Measurements from ENCODE around the gene TRAM2.

The TRAM2 gene

DNA sequence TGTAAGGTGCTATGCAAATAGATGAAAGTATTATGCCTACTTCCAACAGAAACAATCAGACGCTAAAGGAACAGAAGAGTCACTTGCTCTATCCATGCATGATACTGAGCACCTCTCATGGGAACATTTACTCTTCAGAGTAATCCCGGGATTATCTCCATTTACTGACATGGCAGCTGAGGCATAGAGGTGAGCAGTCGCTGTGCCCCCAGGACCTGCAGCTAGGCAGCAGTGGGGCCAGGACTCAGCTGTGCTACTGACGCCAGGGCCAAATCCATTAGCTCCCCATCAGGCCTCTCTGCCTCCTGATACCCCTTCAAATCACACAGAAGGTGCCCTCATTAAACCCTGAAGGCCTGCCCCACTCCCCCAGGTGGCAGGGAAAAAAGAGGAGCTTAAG lies 51.9 kb downstream of the TRAM2 start:
- DNase-seq, result no peak

DNA sequence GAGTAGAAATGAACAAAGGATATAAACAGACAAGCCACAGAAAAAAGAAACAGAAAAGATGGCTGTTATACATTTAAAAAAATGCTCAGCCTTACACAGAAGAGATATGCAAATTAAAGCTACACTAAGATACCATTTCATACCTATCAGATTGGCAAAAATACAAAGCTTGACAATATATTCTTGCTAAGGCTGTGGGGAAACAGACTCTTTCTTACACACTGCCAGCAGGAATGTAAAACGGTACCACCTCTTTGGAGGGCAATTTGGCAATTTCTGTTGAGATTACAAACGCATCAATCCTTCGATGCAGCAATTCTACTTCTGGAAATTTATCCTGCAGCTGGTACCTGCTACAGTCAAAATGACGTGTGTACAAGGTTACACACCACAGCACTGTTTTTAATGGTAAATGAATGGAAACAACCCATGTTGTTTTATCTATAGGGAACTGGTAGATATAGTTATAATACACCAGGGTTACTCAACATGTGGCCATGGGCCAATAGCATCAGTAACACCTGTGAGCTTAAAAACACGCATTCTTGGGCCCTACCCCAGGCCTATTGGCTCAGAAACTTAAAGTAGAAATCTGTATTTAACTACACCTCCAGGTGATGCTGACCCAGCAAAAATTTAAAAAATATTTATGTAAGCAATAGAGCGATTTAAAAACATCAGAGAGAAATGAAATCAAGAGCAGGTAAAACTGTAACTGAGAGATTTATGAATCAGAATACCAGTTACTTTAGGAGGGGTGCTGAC lies 53.3 kb downstream of the TRAM2 start:
- no peak for DNase-seq

DNA sequence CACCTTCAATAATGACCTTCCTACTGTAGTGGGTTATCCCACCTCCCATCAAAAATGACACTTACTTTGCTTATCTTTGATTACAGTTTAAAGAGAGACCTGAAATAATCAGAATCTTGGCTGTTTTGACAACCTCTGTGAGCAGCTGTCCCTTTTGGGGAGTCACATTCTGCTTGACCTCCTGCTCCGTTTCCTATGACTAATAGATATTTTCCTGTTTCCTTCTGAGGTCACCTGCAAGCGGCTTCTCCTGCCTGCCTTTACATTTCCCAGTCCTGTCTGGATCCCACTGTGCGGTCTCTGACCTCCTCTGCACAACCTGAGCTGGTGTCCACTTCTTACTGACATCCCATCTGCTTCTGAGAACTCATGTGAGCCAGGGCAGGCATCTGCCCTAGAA lies 54.2 kb downstream of the TRAM2 start:
- no peak for DNase-seq

DNA sequence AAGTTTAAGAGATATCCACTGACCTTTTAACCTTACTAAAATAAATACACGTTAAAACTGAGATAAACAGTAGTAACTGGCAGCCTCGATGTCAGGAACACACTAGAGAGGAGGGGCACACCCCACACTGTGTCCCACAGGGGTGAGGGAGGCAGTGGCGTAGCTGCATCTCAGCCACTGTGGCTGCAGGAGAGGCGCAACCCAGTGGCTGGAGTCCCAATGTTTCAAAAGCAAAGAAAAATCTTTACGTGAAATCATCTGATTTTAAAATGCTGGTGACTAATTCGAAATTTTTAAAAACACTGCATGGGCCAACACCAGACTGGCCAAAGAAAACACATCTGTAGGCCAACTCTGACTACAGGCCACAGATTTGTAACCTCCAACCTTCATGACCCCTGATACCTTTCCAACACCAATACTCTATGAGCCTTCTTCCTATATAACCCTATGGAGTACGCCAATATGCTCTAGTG lies 54.7 kb downstream of the TRAM2 start:
- DNase-seq, result no peak

DNA sequence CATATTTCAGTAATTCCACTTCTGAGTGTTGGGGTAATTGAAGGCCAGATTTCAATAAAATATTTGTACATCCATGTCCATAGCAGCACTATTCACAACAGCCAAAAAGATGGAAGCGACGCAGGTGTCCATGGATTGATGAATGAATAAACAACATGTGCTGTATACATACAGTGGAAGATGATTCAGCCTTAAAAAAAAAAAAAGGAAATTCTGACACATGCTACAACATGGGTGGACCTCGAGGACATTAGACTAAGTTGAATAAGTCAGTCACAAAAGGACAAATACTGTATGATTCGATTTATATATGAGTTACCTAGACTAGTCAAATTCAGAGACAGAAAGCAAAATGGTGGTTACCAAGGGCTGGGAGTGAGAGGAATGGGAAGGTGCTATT lies 57.2 kb downstream of the TRAM2 start:
- DNase-seq, result no peak

DNA sequence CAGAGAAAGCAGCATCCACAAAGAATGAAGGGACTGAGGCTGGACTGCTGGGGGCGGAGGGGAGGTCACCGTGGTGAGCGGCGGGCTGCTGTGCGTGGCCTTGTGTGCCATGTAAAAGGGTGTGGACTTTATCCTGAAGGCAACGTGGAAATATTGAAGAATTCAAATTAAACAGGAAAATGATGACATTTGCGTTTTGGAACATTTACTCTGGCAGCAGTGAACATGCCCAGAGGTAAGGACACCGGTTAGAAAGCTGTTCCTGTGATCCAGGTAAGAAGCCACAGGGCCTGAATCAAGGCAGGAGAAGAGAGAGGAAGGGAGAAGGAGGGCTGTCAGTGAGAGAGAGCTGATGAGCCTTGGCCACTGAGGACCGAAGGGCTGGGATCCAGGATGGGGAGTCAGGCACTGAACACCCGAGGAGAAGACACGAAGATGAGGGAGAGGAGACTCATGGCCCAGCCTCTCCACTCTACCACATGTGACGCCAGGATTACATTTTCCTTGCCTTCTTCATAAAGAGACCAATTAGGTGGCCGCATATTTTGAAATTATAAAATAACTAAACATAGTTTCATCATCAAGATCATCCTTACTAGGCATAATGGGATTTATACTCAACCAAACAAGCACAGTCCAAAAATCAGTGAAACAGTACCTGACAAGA lies 58.4 kb downstream of the TRAM2 start:
- DNase-seq, result no peak

DNA sequence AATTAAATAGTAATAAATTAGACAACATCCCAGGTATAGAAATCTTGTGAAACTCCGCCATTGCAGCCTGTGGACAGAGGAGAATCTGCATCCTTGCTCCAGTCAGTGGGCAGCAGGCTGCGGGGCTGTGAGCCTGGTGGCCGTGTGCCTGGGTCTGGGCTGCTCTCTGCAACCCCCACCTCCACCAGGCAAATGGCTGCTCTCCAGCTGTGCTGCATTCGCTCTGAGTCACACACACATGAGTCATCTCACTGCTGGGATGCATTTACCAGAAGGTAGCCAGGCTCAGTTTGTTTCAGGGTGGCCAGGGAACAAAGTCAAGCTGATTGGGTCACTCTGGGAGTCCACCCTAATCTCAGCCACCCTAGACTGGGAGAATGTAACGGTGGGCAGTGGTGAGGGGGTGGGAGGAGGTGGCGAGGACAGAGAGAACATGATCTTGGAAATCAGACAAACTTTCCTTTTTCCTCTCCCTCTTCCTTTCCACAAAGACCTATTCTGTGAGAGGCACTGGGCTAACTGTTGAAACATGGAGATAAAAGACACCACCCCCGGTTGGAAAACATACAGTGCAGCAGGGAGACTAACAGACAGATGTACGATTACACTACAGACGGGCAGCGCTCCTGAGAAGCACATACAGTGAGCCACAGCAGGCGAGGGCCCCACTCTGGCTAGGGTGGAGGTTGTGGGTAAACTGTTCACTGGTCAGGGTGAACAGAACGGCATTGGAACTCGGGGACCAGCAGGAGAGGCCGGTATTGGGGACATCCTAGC lies 59.2 kb downstream of the TRAM2 start:
- no peak for DNase-seq

DNA sequence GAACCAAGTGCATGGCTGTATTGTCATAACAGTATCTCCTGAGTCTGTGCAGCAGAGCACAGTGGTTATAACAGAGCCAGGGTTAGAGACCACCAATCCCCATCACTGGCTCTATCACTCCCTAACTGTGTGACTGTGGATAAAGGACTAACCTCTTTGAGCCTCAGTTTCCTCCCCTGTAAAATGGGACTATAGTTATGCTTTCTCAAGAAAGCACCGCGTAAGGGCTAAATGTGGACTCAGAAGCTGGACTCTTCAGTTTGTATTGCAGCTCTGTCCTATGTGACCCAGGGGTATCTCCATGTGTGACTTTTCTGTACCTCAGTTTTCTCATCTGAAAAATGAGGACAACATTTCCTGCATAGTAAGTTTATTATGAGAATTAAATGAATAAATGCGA lies 59.9 kb downstream of the TRAM2 start:
- no peak for DNase-seq

DNA sequence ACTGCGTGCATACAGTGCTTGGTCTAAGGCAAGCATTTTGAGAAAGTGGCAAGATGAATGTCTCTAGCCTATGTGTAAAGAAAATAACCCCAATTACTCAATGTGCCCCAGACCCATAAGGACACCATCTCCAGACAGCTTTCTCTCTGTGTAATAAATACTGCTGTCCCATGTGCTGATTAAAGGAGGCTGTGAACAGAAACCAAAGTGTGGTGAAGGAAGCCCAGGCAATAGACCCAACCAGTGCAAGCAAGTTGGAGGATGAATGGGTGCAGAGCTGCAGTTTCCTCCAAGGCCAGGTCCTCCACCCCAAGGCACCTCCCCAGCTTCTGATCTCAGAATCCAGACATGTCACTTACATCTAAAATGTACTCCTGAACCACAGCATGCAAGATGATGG lies 60.6 kb downstream of the TRAM2 start:
- DNase-seq, result no peak

DNA sequence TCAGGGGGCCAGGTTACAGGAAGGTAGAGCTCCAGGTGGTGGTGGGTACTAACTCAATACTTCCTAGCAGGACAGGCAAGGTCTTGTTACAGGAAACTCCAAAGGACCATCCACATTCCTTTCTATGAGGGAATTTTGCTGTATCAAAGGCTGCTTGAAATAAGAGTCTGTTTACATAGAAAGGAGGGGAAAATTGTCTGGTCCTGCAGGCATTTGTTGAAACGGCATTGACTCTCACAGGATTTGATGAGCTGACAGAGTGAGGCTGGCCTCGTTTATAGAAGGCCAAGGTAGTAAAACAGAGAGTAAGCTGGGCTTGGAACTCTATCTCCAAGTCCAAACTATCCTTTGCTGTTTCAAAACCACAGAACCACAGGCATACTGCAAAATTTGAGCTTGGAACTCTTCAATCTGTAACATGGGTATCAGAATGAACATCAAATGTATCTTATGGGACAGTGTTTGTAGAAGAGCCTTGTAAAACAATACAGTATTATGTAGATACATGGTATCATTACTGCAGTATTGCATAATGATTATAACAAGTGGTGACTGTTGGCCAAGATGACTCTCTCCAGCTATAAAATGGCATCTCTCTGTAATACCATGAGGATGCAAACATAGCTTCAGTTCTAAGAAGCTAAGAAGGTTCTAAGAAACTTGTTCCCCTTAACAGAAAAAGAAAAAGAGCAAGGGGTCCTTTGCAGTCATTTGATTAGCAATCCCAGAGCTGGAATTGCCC lies 61.5 kb downstream of the TRAM2 start:
- no peak for DNase-seq

DNA sequence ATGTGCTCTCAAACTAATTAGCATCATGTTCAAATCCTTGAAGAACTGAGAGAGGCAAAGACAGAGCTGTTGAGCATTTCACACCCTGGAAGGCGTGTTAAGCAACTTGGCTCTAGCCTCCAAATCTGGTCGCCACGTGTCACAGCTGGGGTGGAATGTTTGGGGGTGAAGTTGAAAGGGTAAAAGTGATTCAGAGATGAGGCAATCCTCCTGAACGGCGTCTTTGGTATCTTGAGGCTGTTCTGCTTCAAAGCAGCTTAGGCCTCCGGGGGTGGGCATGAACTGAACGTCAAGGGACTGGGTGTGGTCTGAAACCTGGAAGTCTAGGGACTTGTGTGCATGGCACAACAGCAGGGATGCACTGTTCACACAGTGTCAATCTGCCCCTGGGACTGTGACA lies 62.3 kb downstream of the TRAM2 start:
- no peak for DNase-seq

DNA sequence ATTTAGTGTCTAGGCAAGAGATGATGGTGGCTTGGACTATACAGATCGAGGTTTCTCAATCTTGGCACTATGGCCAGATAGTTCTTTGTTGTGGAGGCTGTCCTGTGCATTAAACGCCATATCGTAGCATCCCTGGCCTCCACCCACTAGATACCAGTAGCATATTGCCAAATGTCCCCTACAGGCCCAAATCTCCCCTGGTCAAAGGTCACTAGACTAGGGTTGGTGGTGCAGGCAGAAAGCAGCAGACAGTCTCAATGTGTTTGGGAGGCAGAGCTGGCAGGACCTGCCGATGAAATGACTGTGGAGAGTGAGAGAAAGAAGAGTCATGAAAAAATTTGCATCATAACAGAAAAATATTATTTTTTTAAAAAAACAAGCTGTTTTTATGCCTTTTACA lies 63.0 kb downstream of the TRAM2 start:
- DNase-seq, result no peak

DNA sequence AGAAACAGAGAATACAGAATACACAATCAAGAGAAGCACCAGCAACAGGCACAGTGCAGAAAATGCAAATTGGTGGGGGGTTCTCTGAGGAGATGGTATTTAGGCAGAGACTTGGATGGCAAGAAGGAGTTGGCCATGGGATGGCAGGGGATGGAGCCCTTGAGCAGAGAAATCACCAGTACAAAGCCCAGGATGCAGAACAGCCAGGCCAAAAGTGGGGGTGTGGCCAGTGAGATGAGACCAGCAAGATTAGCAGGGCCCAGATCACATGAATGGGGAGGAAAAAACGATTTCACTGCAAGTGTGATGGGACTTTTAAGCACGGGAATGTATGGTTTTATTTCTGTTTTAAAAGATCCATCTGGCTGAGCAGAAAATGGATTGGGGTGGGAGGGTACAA lies 63.4 kb downstream of the TRAM2 start:
- DNase-seq, result no peak

DNA sequence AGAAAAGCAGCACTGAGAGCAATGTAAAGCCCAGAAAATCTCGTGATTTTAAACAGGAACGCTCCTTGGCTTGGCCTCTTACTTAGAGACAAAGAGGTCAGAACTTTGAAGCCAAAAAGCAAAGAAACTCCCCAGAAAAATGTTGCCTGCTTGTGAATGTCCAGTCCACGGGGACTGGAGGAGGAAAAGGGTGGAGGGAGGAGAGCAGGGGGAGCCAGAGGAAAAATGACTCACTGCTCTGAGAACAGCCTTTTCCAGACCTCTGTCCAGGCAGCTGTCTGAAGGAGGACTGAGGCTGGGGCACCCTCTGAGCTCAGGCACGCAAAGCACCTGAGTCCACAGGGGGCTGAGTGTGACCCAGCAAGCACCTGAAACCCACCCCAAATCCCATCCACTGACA lies 64.7 kb downstream of the TRAM2 start:
- DNase-seq, result no peak

DNA sequence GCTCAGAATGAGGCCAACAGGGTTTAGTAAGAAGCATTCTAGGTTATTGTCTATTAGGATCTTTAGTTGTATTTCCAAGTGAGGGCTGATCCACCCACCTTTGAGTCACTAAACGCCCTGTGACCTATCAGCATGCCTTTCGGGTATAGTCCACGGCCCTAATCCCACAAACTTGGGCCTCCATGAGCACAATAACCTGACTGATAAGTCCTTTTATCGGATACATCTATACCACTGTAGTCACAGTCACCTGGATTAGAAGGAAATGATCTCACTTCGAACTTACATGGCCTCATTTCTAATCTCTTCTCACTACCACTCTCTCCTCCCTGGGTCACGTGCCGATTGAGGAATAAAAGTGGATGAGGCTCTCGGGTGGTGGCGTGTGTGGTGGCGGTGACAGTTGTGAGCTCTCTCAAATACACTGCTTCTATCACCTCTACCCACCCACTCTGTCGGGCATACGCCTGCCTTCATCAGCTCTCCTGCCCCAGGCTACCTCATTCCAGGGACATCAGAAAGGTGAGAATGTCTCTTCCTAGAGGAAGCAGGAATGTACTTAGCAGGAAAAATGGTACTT lies 65.2 kb downstream of the TRAM2 start:
- DNase-seq, result no peak

DNA sequence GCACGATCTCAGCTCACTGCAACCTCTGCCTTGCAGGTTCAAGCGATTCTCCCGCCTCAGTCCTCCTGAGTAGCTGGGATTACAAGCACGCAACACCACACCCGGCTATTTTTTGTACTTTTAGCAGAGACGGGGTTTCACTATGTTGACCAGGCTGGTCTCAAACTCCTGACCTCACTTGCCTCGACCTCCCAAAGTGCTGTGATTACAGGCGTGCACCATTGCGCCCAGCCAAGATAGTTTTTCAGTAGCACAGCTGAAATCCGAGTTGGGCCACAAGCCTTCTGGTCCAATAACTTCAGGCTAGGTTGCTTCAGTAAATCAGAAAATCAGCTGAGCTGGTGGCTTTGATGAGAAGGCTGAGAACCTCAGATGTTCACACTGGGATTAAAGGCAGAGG lies 65.7 kb downstream of the TRAM2 start:
- DNase-seq, result no peak

DNA sequence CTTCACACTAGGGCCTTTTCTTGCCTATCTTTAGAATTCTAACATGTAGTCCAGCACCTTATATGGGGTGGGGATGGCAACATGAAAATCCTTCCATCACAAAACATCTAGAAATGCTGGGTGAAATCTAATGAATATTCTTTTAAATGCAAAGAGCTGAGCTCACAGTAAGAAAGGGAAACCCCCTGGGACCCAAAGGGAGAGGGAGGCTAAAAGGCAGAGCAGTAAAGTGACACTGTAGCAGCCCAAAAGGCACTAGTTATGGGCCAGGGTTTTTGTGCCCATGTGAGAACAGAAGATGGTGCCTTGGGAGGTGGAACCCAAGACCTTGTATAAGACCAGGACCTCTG lies 66.7 kb downstream of the TRAM2 start:
- no peak for DNase-seq

DNA sequence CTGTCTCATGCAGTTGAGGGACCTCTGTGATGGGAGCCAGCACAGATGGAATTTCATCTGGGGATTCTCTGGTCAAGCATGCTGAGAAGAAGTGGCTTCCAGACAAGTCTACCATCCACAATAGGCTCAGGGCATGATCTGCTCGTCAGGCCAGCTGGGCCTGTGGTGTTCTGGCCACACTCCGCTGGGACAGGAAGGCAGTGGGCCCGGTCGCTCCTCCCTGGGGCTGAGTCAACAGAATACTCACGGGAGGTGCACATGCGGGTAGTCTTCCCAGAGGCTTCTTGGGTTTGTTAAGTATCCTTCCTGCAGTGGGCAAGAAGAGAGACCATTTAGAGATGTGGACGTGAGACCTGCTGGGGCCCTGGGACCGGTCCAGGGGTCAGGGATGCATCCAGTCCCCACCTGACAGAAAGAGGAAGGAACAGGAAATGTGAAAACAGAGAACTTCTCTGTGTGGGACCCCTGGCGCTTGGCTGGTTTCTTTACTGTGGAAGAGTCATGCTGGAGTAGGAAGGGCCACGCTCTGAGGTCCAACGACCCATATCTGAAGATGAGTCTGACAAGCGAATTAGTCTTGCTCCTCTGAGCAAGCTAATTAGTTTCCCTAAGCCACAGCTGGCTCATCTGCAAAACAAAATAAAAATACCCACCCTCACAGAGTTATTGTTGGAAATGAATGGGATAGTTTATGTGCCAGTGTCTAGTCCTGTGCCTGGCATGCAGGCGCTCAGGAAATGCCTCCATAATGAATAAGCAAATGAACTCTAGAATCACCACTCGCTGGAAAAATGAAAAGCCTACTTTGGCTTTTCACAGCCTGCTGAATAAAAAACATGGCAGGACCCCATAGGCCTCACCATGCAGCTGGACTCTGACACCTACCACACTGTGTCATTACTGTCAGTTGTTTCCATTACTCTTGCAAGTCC lies 67.3 kb downstream of the TRAM2 start:
- no peak for DNase-seq

DNA sequence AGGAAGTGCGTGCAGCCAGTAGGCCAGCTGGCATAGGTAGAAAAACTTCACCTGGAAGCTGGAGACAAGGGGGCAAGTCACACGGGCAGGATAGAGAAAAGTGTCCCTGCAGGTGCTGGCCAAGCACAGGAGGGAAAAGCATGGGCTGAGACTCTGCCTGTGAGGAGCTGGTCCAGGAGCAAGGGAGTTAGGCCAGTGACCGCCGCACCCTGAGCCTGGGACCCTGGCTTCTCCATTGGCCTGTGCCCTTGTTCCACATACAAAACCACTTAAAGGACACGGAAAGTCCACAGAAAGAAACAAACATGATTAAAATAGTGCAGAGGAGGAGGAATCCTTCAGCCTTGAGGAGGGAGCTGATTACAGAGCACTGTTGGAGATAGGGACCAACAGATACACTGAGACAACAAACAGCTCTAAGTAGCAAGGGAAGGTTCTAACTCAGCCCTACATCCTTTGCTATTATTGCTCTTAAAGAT lies 68.6 kb downstream of the TRAM2 start:
- no peak for DNase-seq

DNA sequence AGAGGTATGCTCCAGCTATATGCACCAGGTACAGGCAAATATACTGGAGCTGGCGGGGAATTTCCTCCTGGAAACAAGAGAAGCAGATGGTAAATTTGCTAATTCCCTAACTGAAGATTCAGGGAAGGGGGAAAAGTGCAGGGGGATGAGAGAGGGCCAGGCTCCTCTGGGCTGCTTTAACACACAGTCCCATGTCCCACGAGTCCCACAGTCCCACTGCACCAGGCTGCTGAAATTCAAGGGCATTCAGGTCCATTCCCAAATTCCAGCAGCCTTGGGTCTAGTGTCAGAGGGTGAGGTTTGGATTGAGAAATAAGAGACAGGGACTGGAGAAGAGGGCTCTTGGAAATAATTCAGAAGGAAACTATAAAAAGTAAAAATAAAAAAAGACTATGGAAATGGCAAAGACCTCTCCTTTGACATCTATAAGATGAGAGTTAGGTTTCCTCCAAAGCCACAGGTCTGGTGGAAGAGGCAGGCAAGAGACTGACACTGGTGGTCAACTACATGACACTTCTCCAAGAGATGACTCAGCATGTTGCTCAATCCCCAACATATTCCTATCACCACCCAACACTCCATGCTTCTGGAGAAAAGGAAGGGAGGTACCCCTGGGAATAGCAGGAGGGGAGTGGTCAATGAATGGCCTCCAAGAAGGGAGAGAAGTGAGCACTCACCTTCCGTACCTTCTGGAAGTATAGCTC lies 69.2 kb downstream of the TRAM2 start:
- DNase-seq, result no peak

DNA sequence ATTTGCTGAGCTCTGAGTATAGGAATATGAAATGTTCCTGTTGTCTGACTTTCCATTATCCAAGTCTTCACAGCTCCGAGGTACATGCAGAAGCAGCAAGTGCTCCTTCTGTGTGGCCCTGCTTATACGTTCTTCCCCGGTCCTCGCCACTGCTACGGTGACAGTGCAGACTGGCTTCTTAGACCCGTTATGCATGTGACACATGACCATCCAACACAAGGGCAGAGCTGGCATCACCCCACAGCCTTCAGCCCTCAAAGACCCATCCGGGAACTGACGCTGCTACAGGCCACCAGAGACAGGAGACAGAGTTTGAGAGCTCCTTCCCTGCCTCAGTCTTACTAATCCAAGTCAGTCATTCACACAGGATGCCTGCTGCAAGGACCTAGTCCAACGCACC lies 70.4 kb downstream of the TRAM2 start:
- no peak for DNase-seq
